Measurements from ENCODE around the gene ESYT1.
"Not testable (repeated sequence)": the region's sequence is repeated elsewhere in the genome, so short reads cannot be mapped to it uniquely, and the experiment has no call there.

Gene ESYT1

GRCh38 chr12:56104815-56105608, 23.1 kb upstream of the ESYT1 start:
- DNase-seq = no peak

GRCh38 chr12:56105609-56105902, 22.5 kb upstream of the ESYT1 start:
- DNase-seq = no peak

- DNase-seq = no peak
These were observed 20.8 kb upstream of the ESYT1 start for GRCh38 chr12:56107242-56107641.

- no peak for DNase-seq
These were observed 17.5 kb upstream of the ESYT1 start for GRCh38 chr12:56110571-56110970.

GRCh38 chr12:56114084-56114483, 14.0 kb upstream of the ESYT1 start:
- no peak for DNase-seq

- no peak for DNase-seq
These were observed 12.7 kb upstream of the ESYT1 start for GRCh38 chr12:56115329-56115728.

- peak; percentile 95 for DNase-seq
These were observed 11.6 kb upstream of the ESYT1 start, which contains the start of gene RPL41 for GRCh38 chr12:56116267-56117081. RPL41 (plus strand) TSS chr12:56116633.

- not testable (repeated sequence) for DNase-seq
These were observed 10.9 kb upstream of the ESYT1 start for GRCh38 chr12:56117082-56117706.

- peak; percentile 99 for DNase-seq
These were observed 10.0 kb upstream of the ESYT1 start, which contains the start of gene ZC3H10 for GRCh38 chr12:56117778-56118687. ZC3H10 (plus strand) TSS chr12:56118266; CDS start chr12:56120563, 2,297 bp downstream.

- DNase-seq = no peak
These were observed 9.2 kb upstream of the ESYT1 start for GRCh38 chr12:56118688-56119357.

- peak; percentile 80 for DNase-seq
These were observed 8.7 kb upstream of the ESYT1 start for GRCh38 chr12:56119361-56119796.

GRCh38 chr12:56120158-56120846, 7.8 kb upstream of the ESYT1 start:
- no peak for DNase-seq

- no peak for DNase-seq
These were observed 6.7 kb upstream of the ESYT1 start for GRCh38 chr12:56121204-56121870.

- DNase-seq = no peak
These were observed 5.4 kb upstream of the ESYT1 start for GRCh38 chr12:56122637-56123036.

- no peak for DNase-seq
These were observed 3.9 kb upstream of the ESYT1 start for GRCh38 chr12:56124133-56124532.

GRCh38 chr12:56126732-56127239, 1.3 kb upstream of the ESYT1 start:
- DNase-seq = no peak

- no peak for DNase-seq
These were observed 581 bp upstream of the ESYT1 start for GRCh38 chr12:56127485-56127887.

- peak; percentile 22 for DNase-seq
These were observed 671 bp downstream of the ESYT1 start for GRCh38 chr12:56128670-56129205.

- DNase-seq = peak; percentile 85
These were observed 1.3 kb downstream of the ESYT1 start for GRCh38 chr12:56129206-56129941.
